OCI-LY7 (cell line): ENCODE results near the gene THSD7A. TPM values are rescaled to one million over a fixed set of nuclear protein-coding genes. Genes with fewer than 3 reads are reported as not detected.

Experiments
- BruUV-seq: library from RNA; stranded (reverse); fragments of 400-500 nt; replicated peaks from 2 replicates; lab custom pipeline; 2021; lab: Mats Ljungman, UMichigan
- CTCF ChIA-PET: fragments of 300-600 bp; sonication (Branson Sonifier 250); formaldehyde crosslinking; loops from one replicate; lab custom pipeline; 2022; ENCODE audit warnings: antibody characterized with exemption; ENCODE audit not compliant: unreplicated experiment; lab: Charles Lee
- POLR2A ChIA-PET: fragments of 300-600 bp; sonication (Branson Sonifier 250); formaldehyde crosslinking; loops from one replicate; lab custom pipeline; 2022; ENCODE audit warnings: antibody characterized with exemption; lab: Charles Lee
- DNase-seq: peaks from one replicate; pipeline ENCODE4 v3.0.0-alpha.2; 2015; ENCODE audit warnings: low spot score
- H2AFZ ChIP-seq: fragments of 200-600 bp; sonication (generic), shearing (Covaris generic); 2 replicates; pipeline ENCODE4 v1.6.1; 2014; ENCODE audit warnings: mild to moderate bottlenecking, antibody characterized with exemption, low read length, moderate library complexity
- H3K27ac ChIP-seq: fragments of 200-600 bp; sonication (generic); 2 replicates; pipeline ENCODE4 v1.5.1; 2014; ENCODE audit warnings: mixed run types, low read depth, mild to moderate bottlenecking, moderate library complexity, low read length, inconsistent platforms; ENCODE audit not compliant: poor library complexity, severe bottlenecking
- H3K36me3 ChIP-seq: fragments of 200-600 bp; sonication (generic); 2 replicates; pipeline ENCODE4 v1.6.1; 2014; ENCODE audit warnings: mild to moderate bottlenecking, antibody characterized with exemption, low read length, moderate library complexity, mixed read lengths; ENCODE audit not compliant: insufficient read depth
- H3K4me1 ChIP-seq: fragments of 200-600 bp; sonication (generic); 2 replicates; pipeline ENCODE4 v1.5.1; 2014; ENCODE audit warnings: mild to moderate bottlenecking, low read length; ENCODE audit not compliant: insufficient read depth, poor library complexity, severe bottlenecking
- H3K4me2 ChIP-seq: fragments of 200-600 bp; sonication (generic); 2 replicates; pipeline ENCODE4 v1.6.1; 2014; ENCODE audit warnings: mild to moderate bottlenecking, low read length
- H3K4me3 ChIP-seq: fragments of 200-600 bp; sonication (generic); 2 replicates; pipeline ENCODE4 v1.5.1; 2014; ENCODE audit warnings: mild to moderate bottlenecking, low read depth, low read length; ENCODE audit not compliant: poor library complexity, severe bottlenecking
- H3K79me2 ChIP-seq: fragments of 200-600 bp; sonication (generic); 2 replicates; pipeline ENCODE4 v1.6.1; 2016; ENCODE audit warnings: low read depth, mild to moderate bottlenecking, low read length, moderate library complexity, mixed read lengths; ENCODE audit not compliant: insufficient read depth
- H3K9me2 ChIP-seq: fragments of 200-600 bp; sonication (generic); 2 replicates; pipeline ENCODE4 v1.6.1; 2016; ENCODE audit warnings: mild to moderate bottlenecking, low read length, mixed read lengths; ENCODE audit not compliant: insufficient read depth
- H3K9me3 ChIP-seq: fragments of 200-600 bp; sonication (generic); 2 replicates; pipeline ENCODE4 v1.6.1; 2014; ENCODE audit warnings: mild to moderate bottlenecking, mixed run types, low read length, mixed read lengths
- H4K20me1 ChIP-seq: fragments of 200-600 bp; sonication (generic); 2 replicates; pipeline ENCODE4 v1.6.1; 2014; ENCODE audit warnings: mild to moderate bottlenecking, antibody characterized with exemption, low read length, moderate library complexity, mixed read lengths; ENCODE audit not compliant: insufficient read depth
- EZH2phosphoT487 ChIP-seq: fragments of 200-600 bp; sonication (generic); IDR thresholded peaks from 2 replicates; pipeline ENCODE4 v1.6.1; 2018; ENCODE audit warnings: low read depth, borderline replicate concordance, mild to moderate bottlenecking, mixed run types, antibody characterized with exemption, low read length, moderate library complexity, mixed read lengths
- intact Hi-C: fragments of 100-400 bp; cut with micrococcal nuclease; formaldehyde crosslinking; loops from one replicate; pipeline ENCODE4 v1.10.0; 2022; ENCODE audit not compliant: unreplicated experiment
- total RNA-seq, 2 experiments: library from RNA; depleted of rRNA in 1 of 2; stranded (reverse); fragments of >200 nt in 1 of 2; shearing (Covaris generic) in 1 of 2; gene quantifications; 2 replicates each; pipeline ENCODE4 v1.2.3, GENCODE V29; 2014 to 2022
- TF ChIP-seq, protein P1 (sequence below): fragments of 200-600 bp; sonication (generic); conservative IDR thresholded peaks from 2 replicates; pipeline ENCODE4 v1.5.1; 2014; ENCODE audit warnings: mild to moderate bottlenecking, antibody characterized with exemption, low read length, moderate library complexity, mixed read lengths

The THSD7A gene
- total RNA-seq, 2 experiments from 2014 or later = 0.13 TPM; not detected in 1

DNA sequence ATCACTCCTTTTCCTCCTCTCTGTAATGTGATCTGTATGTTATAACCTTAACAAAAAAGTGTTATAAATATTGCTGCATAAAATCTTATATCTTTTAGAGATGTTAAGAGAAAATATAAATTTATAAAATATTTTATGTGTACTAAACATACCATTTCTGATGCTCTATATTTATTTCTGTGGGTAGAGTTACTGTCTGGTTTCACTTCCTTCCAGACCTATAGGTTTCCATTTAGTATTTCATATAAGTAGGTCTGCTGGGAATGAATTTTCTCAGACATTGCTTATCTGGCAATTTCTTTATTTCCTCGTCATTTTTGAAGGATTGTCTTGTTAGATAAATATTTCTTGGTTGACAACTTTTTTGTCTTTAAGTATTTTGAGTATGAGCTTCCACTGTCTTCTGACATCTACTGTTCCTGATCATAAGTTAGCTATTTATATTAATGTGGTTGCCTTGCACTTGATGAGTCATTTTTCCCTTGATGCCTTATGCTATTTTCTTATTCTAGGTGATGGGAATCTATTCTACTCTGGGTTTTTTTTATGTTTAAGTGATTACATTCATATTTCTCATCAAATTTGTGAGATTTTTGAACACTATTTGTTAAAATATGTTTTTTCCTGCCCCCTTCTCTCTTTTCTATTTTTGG, 11.2 kb upstream of the THSD7A start:
- H3K4me1 ChIP-seq = no peaks in the 10 kb centered on the region
- no peaks in the 10 kb centered on the region for H3K36me3 ChIP-seq
- no peak overlapping the region for H3K4me3 ChIP-seq
- no peak overlapping the region for H2AFZ ChIP-seq
- intact Hi-C loops = no loop called here
- BruUV-seq = no TSS peak
- DNase-seq = no peak
- TF ChIP-seq, protein P1, sequence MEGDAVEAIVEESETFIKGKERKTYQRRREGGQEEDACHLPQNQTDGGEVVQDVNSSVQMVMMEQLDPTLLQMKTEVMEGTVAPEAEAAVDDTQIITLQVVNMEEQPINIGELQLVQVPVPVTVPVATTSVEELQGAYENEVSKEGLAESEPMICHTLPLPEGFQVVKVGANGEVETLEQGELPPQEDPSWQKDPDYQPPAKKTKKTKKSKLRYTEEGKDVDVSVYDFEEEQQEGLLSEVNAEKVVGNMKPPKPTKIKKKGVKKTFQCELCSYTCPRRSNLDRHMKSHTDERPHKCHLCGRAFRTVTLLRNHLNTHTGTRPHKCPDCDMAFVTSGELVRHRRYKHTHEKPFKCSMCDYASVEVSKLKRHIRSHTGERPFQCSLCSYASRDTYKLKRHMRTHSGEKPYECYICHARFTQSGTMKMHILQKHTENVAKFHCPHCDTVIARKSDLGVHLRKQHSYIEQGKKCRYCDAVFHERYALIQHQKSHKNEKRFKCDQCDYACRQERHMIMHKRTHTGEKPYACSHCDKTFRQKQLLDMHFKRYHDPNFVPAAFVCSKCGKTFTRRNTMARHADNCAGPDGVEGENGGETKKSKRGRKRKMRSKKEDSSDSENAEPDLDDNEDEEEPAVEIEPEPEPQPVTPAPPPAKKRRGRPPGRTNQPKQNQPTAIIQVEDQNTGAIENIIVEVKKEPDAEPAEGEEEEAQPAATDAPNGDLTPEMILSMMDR = no peak
- TF ChIP-seq EZH2phosphoT487 = no peak
- CTCF ChIA-PET = no interaction called here
- no peaks in the 10 kb centered on the region for H3K9me3 ChIP-seq
- no peak overlapping the region for H3K4me2 ChIP-seq
- POLR2A ChIA-PET = no interaction called here
- H3K27ac ChIP-seq = no peak overlapping the region
- H3K9me2 ChIP-seq = no peaks in the 10 kb centered on the region
- H3K79me2 ChIP-seq = no peaks in the 10 kb centered on the region
- H4K20me1 ChIP-seq = no peaks in the 10 kb centered on the region

DNA sequence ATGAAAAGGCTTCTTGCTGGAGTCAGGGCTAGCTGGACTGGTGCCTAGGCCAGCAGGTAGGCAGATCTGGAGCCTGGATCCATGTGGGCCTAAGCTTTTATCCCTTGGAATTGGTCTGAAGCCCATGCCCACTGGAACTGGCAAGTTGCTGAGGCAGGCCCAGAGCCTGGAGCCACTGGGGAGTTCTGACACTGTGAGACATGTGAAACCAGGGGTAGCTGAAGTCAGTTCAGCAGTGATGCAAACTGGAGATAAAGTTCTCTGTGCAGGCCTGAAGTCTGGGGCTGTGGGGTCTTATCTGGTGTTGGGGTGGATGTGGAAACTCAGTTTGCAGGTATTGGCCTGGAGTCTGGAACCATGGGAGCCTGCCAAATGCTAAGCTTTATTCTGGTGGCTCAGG, 9.7 kb upstream of the THSD7A start:
- Histone ChIP-seq H3K4me2 (no peak overlapping the region), H3K4me1 (no peaks in the 10 kb centered on the region), H3K79me2 (no peaks in the 10 kb centered on the region), H3K4me3 (no peak overlapping the region), H2AFZ (no peak overlapping the region), H3K9me2 (no peaks in the 10 kb centered on the region), H4K20me1 (no peaks in the 10 kb centered on the region), H3K9me3 (no peaks in the 10 kb centered on the region), H3K27ac (no peak overlapping the region), H3K36me3 (no peaks in the 10 kb centered on the region)
- BruUV-seq = no TSS peak
- no peak for TF ChIP-seq EZH2phosphoT487
- intact Hi-C loops = no loop called here
- POLR2A ChIA-PET = no interaction called here
- CTCF ChIA-PET = no interaction called here
- DNase-seq = no peak

DNA sequence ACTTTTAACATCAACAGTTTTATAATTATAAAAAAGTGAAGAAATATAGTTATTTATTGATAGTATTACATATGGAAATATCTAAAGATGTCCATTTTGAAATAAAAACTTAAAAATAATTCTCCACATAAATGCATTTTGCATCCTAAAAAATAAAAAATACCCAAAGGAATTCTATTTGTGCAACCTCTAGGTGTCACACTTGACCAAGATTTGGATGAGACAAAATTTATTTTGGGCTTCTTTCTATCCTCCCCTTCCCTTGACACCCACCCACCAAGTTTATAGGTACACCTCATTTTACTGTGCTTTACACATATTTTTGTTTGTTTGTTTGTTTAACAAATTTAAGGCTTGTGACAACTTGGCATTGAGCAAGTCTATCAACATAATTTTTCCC, 3.3 kb upstream of the THSD7A start:
- no peak overlapping the region for H3K27ac ChIP-seq
- no peak overlapping the region for H3K4me2 ChIP-seq
- no peak overlapping the region for H3K4me3 ChIP-seq
- no peak for TF ChIP-seq EZH2phosphoT487
- TF ChIP-seq, protein P1 = peak; percentile 42
- no peaks in the 10 kb centered on the region for H3K9me2 ChIP-seq
- ChIA-PET POLR2A (no interaction called here), CTCF (no interaction called here)
- no peak for DNase-seq
- H4K20me1 ChIP-seq = no peaks in the 10 kb centered on the region
- no peaks in the 10 kb centered on the region for H3K79me2 ChIP-seq
- no peak overlapping the region for H2AFZ ChIP-seq
- no peaks in the 10 kb centered on the region for H3K9me3 ChIP-seq
- BruUV-seq = no TSS peak
- intact Hi-C loops = no loop called here
- H3K36me3 ChIP-seq = no peaks in the 10 kb centered on the region
- H3K4me1 ChIP-seq = no peaks in the 10 kb centered on the region
